H9 (cell line): ENCODE measurements around the gene NTSR1. TPM values are rescaled to one million over a fixed set of nuclear protein-coding genes. Genes with fewer than 3 reads are reported as not detected.

ENCODE experiments used
- DNase-seq: peaks from one replicate; pipeline ENCODE4 v3.0.0-alpha.2; 2017
- H2AFZ ChIP-seq: one replicate; pipeline ENCODE4 v1.6.1; 2013; ENCODE audit warnings: mild to moderate bottlenecking, low read length, control low read depth, moderate library complexity
- H2AK5ac ChIP-seq: 2 replicates; pipeline ENCODE4 v1.6.1; 2013; ENCODE audit warnings: low read length, control low read depth, mixed read lengths; ENCODE audit not compliant: insufficient read length
- H2BK120ac ChIP-seq: one replicate; pipeline ENCODE4 v1.6.1; 2013; ENCODE audit warnings: low read depth, mild to moderate bottlenecking, low read length, control low read depth, inconsistent platforms; ENCODE audit not compliant: poor library complexity, severe bottlenecking
- H2BK12ac ChIP-seq: 2 replicates; pipeline ENCODE4 v1.6.1; 2013; ENCODE audit warnings: low read length, control low read depth, mixed read lengths, low read depth; ENCODE audit not compliant: insufficient read length
- H2BK15ac ChIP-seq: 2 replicates; pipeline ENCODE4 v1.6.1; 2013; ENCODE audit warnings: low read depth, low read length, control low read depth
- H2BK20ac ChIP-seq: one replicate; pipeline ENCODE4 v1.6.1; 2013; ENCODE audit warnings: low read depth, mild to moderate bottlenecking, low read length, control low read depth, inconsistent platforms; ENCODE audit not compliant: poor library complexity, severe bottlenecking
- H2BK5ac ChIP-seq: 2 replicates; pipeline ENCODE4 v1.6.1; 2013; ENCODE audit warnings: low read length, control low read depth, mixed read lengths; ENCODE audit not compliant: insufficient read length
- H3K14ac ChIP-seq: 2 replicates; pipeline ENCODE4 v1.6.1; 2013; ENCODE audit warnings: low read length, control low read depth; ENCODE audit not compliant: insufficient read depth
- H3K18ac ChIP-seq: 2 replicates; pipeline ENCODE4 v1.6.1; 2013; ENCODE audit warnings: low read depth, mild to moderate bottlenecking, mixed read lengths, low read length, control low read depth; ENCODE audit not compliant: insufficient read length
- H3K23ac ChIP-seq: 2 replicates; pipeline ENCODE4 v1.6.1; 2013; ENCODE audit warnings: low read length, control low read depth, mixed read lengths, low read depth; ENCODE audit not compliant: insufficient read length
- H3K23me2 ChIP-seq: 2 replicates; pipeline ENCODE4 v1.6.1; 2013; ENCODE audit warnings: low read depth, mild to moderate bottlenecking, mixed read lengths, low read length, control low read depth; ENCODE audit not compliant: insufficient read length, poor library complexity, severe bottlenecking
- H3K27ac ChIP-seq: 2 replicates; pipeline ENCODE4 v1.5.1; 2013; ENCODE audit warnings: low read length, control low read depth, mixed read lengths, low read depth; ENCODE audit not compliant: insufficient read length
- H3K27me3 ChIP-seq: 2 replicates; pipeline ENCODE4 v1.6.1; 2013; ENCODE audit warnings: low read length, control low read depth, inconsistent platforms; ENCODE audit not compliant: insufficient read depth
- H3K4ac ChIP-seq: 2 replicates; pipeline ENCODE4 v1.6.1; 2013; ENCODE audit warnings: low read depth, mild to moderate bottlenecking, control low read depth, inconsistent platforms, low read length, moderate library complexity
- H3K4me1 ChIP-seq: 2 replicates; pipeline ENCODE4 v1.6.1; 2013; ENCODE audit warnings: low read length, control low read depth, inconsistent platforms; ENCODE audit not compliant: insufficient read depth
- H3K4me2 ChIP-seq: 2 replicates; pipeline ENCODE4 v1.6.1; 2013; ENCODE audit warnings: low read length, control low read depth, mixed read lengths; ENCODE audit not compliant: insufficient read length, insufficient read depth
- H3K56ac ChIP-seq: 2 replicates; pipeline ENCODE4 v1.6.1; 2013; ENCODE audit warnings: low read depth, mild to moderate bottlenecking, mixed read lengths, low read length, control low read depth; ENCODE audit not compliant: insufficient read length
- H3K79me1 ChIP-seq: 2 replicates; pipeline ENCODE4 v1.6.1; 2013; ENCODE audit warnings: low read depth, mild to moderate bottlenecking, moderate library complexity, low read length, control low read depth, inconsistent platforms; ENCODE audit not compliant: insufficient read depth, poor library complexity, severe bottlenecking
- H3K79me2 ChIP-seq: 2 replicates; pipeline ENCODE4 v1.6.1; 2013; ENCODE audit warnings: low read length, control low read depth, inconsistent platforms; ENCODE audit not compliant: insufficient read depth
- H3K9ac ChIP-seq: 2 replicates; pipeline ENCODE4 v1.6.1; 2013; ENCODE audit warnings: low read length, control low read depth, mixed read lengths; ENCODE audit not compliant: insufficient read length; ENCODE audit errors: extremely low read depth
- H3K9me3 ChIP-seq: one replicate; pipeline ENCODE4 v1.6.1; 2013; ENCODE audit warnings: low read depth, low read length, inconsistent platforms; ENCODE audit not compliant: control insufficient read depth
- H3T11ph ChIP-seq: one replicate; pipeline ENCODE4 v1.6.1; 2013; ENCODE audit warnings: mild to moderate bottlenecking, low read length, control low read depth, inconsistent platforms
- H4K20me1 ChIP-seq: one replicate; pipeline ENCODE4 v1.6.1; 2013; ENCODE audit not compliant: control insufficient read depth, insufficient read length, insufficient read depth
- H4K5ac ChIP-seq: 2 replicates; pipeline ENCODE4 v1.6.1; 2013; ENCODE audit warnings: low read depth, mild to moderate bottlenecking, mixed read lengths, low read length, control low read depth; ENCODE audit not compliant: insufficient read length
- H4K8ac ChIP-seq: replicated peaks from 2 replicates; pipeline ENCODE4 v1.6.1; 2013; ENCODE audit warnings: low read length, control low read depth, mixed read lengths, low read depth; ENCODE audit not compliant: insufficient read length
- H4K91ac ChIP-seq: 2 replicates; pipeline ENCODE4 v1.6.1; 2013; ENCODE audit warnings: low read depth, mild to moderate bottlenecking, moderate library complexity, mixed read lengths, low read length, control low read depth; ENCODE audit not compliant: insufficient read length
- H3K27ac Mint-ChIP-seq, 3 experiments: 2 replicates in 2 of 3; 3 replicates in 1 of 3; pipeline ENCODE4 v1.8.0; 2020 to 2021; ENCODE audit warnings: mixed read lengths in 3 of 3, mild to moderate bottlenecking in 1 of 3, moderate library complexity in 1 of 3
- H3K27me3 Mint-ChIP-seq: 2 replicates; pipeline ENCODE4 v1.8.0; 2021; ENCODE audit warnings: low read depth, mild to moderate bottlenecking, moderate library complexity, mixed read lengths
- H3K36me3 Mint-ChIP-seq, 3 experiments: 2 replicates in 2 of 3; 3 replicates in 1 of 3; pipeline ENCODE4 v1.8.0; 2020 to 2021; ENCODE audit warnings: low read depth in 3 of 3, mixed read lengths in 3 of 3; ENCODE audit not compliant: insufficient read depth in 1 of 3
- H3K4me1 Mint-ChIP-seq, 2 experiments: 2 replicates each; pipeline ENCODE4 v1.8.0; 2020; ENCODE audit warnings: mixed read lengths in 2 of 2
- H3K4me3 Mint-ChIP-seq, 2 experiments: 2 replicates in 1 of 2; 3 replicates in 1 of 2; pipeline ENCODE4 v1.8.0; 2020 to 2021; ENCODE audit warnings: mild to moderate bottlenecking in 2 of 2, mixed read lengths in 2 of 2, moderate library complexity in 1 of 2
- H3K9me3 Mint-ChIP-seq, 2 experiments: 2 replicates in 1 of 2; 3 replicates in 1 of 2; pipeline ENCODE4 v1.8.0; 2020; ENCODE audit warnings: mild to moderate bottlenecking in 2 of 2, mixed read lengths in 2 of 2, moderate library complexity in 1 of 2
- WGBS: extraction: QIAGEN DNeasy Blood & Tissue Kit; methylation state at CpG from one replicate; pipeline ENCODE4 v1.1.7; 2013; ENCODE audit warnings: missing lambda C conversion rate, low lambda C conversion rate, mixed read lengths; ENCODE audit not compliant: insufficient read length; ENCODE audit errors: extremely low coverage; 5-methylcytosine and 5-hydroxymethylcytosine counted together
- total RNA-seq: library from RNA; stranded (reverse); gene quantifications from 2 replicates; pipeline ENCODE4 v1.2.1, GENCODE V29; 2021
- TF ChIP-seq, protein P1 (sequence below): fragments of 200-600 bp; sonication (generic); conservative IDR thresholded peaks from 3 replicates; pipeline ENCODE4 v1.8.0; 2021; ENCODE audit warnings: antibody characterized with exemption, mild to moderate bottlenecking

NTSR1 gene
- total RNA-seq, 1 experiment from 2014 or later, result 0.11 TPM

DNA sequence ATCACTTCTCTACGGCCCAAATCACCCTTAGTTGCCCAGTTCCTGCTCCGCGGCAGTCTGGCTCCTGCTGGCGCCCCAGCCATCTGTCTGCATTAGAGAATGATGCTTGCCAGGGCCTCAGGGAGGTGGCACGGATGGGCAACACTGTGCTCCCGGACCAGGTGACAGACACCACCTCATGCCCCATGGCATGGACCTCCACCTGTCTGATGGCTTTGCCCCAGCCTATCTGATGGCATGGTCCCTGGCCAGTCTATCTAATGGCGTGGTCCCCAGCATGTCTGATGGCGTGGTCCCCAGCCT is 68.8 kb downstream of the NTSR1 start:
- Histone ChIP-seq H3K18ac (no peak overlapping the region), H3K9ac (no peak overlapping the region), H3K79me2 (no peaks in the 10 kb centered on the region), H3K23ac (no peak overlapping the region), H3K79me1 (no peaks in the 10 kb centered on the region), H4K8ac (no peak overlapping the region), H4K91ac (no peak overlapping the region), H3K4ac (no peak overlapping the region), H2BK5ac (no peak overlapping the region), H3K14ac (no peak overlapping the region), H3T11ph (no peak overlapping the region), H2AFZ (no peak overlapping the region), H3K23me2 (no peaks in the 10 kb centered on the region), H3K4me2 (no peak overlapping the region), H2BK20ac (no peak overlapping the region), H4K20me1 (no peaks in the 10 kb centered on the region), H3K56ac (no peak overlapping the region), H2BK15ac (no peak overlapping the region), H2BK12ac (no peak overlapping the region), H3K27me3 (no peaks in the 10 kb centered on the region), H3K27ac (no peak overlapping the region), H2AK5ac (no peak overlapping the region), H2BK120ac (no peak overlapping the region), H3K9me3 (no peaks in the 10 kb centered on the region), H3K4me1 (peaks cover 3% of the 10 kb centered on the region; the same call in 1 of the 2 replicates), H4K5ac (no peak overlapping the region)
- WGBS, result no CpG with 5 or more reads among the region's 8 CpGs
- no peak for DNase-seq
- TF ChIP-seq, protein P1, sequence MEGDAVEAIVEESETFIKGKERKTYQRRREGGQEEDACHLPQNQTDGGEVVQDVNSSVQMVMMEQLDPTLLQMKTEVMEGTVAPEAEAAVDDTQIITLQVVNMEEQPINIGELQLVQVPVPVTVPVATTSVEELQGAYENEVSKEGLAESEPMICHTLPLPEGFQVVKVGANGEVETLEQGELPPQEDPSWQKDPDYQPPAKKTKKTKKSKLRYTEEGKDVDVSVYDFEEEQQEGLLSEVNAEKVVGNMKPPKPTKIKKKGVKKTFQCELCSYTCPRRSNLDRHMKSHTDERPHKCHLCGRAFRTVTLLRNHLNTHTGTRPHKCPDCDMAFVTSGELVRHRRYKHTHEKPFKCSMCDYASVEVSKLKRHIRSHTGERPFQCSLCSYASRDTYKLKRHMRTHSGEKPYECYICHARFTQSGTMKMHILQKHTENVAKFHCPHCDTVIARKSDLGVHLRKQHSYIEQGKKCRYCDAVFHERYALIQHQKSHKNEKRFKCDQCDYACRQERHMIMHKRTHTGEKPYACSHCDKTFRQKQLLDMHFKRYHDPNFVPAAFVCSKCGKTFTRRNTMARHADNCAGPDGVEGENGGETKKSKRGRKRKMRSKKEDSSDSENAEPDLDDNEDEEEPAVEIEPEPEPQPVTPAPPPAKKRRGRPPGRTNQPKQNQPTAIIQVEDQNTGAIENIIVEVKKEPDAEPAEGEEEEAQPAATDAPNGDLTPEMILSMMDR, result no peak
- Mint-ChIP-seq H3K9me3 (no peaks in the 10 kb centered on the region; a peak in 1 of 5 replicates), H3K27me3 (peaks cover 6% of the 10 kb centered on the region), H3K4me3 (no peak overlapping the region), H3K36me3 (no peaks in the 10 kb centered on the region; a peak in 1 of 7 replicates), H3K27ac (no peak overlapping the region), H3K4me1 (peaks cover 4 to 16% of the 10 kb centered on the region in 2 experiments)
